ENCODE data around the gene GPR150. TPM values are rescaled to one million over a fixed set of nuclear protein-coding genes. Genes with fewer than 3 reads are reported as not detected.
A peak's percentile ranks its signal among the peaks of the same experiment; 100 is the strongest.

The GPR150 gene
- total RNA-seq, 3 donors from 2014 or later (not counting 1 experiment from before 2014, with no cell fraction given), result 0.63 to 0.97 (median 0.89) TPM

GRCh38 chr5:95647886-95648860 is 28.3 kb downstream of the GPR150 start:
- intact Hi-C loops (cut with micrococcal nuclease), result loop anchor here (2.0 to 5.0 kb wide), 3 partner anchors 83 to 1289 kb away; partner anchors contain the start of genes GLRX, LNPEP and RHOBTB3
- H3K36me3 Mint-ChIP-seq, result no peaks in the 10 kb centered on the region

DNA sequence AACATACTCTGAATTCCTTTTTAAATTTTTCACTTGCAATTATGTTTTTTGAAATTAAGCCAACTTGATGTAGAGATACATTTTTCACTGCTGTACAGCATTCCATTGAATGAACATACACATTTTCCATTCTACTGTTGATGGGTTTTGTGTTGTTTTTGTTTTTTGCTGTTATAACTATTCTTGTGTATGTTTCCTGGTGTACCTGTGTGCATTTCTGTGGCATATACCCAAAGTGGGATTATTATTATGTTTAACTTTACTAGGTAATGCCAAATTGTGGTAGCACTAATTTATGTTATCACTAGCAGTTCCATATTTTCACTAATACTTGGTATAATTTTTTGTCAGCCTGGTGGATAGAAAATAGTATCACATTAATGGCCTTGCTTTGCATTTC is 29.4 kb downstream of the GPR150 start:
- Mint-ChIP-seq H3K27ac (peak overlapping the region in 1 of 2 donors; percentile 10), H3K9me3 (no peaks in the 10 kb centered on the region), H3K27me3 (ENCODE audit: low read depth in 2 of 2) (no peaks in the 10 kb centered on the region), H3K36me3 (no peaks in the 10 kb centered on the region), H3K4me1 (peaks cover 4 to 13% of the 10 kb centered on the region in 2 donors), H3K4me3 (no peak overlapping the region)
- Histone ChIP-seq H3K27me3 (ENCODE audit: control insufficient read depth, insufficient read depth, low read length) (no peaks in the 10 kb centered on the region), H3K4me1 (ENCODE audit: control insufficient read depth, insufficient read depth, low read length) (peaks cover 13% of the 10 kb centered on the region), H3K4me3 (ENCODE audit: low read length) (no peak overlapping the region), H3K36me3 (ENCODE audit: control insufficient read depth, insufficient read depth, low read length) (peaks cover 5% of the 10 kb centered on the region), H3K9me3 (ENCODE audit: control insufficient read depth, insufficient read depth, low read length) (no peaks in the 10 kb centered on the region), H3K27ac (ENCODE audit: low read length) (no peak overlapping the region)
- intact Hi-C loops (cut with micrococcal nuclease), result loop anchor here (5.0 kb wide), 2 partner anchors 173 to 1288 kb away; partner anchors contain the start of genes GLRX and LNPEP
- ATAC-seq (no peak), DNase-seq (no peak)
- TF ChIP-seq, protein P1, sequence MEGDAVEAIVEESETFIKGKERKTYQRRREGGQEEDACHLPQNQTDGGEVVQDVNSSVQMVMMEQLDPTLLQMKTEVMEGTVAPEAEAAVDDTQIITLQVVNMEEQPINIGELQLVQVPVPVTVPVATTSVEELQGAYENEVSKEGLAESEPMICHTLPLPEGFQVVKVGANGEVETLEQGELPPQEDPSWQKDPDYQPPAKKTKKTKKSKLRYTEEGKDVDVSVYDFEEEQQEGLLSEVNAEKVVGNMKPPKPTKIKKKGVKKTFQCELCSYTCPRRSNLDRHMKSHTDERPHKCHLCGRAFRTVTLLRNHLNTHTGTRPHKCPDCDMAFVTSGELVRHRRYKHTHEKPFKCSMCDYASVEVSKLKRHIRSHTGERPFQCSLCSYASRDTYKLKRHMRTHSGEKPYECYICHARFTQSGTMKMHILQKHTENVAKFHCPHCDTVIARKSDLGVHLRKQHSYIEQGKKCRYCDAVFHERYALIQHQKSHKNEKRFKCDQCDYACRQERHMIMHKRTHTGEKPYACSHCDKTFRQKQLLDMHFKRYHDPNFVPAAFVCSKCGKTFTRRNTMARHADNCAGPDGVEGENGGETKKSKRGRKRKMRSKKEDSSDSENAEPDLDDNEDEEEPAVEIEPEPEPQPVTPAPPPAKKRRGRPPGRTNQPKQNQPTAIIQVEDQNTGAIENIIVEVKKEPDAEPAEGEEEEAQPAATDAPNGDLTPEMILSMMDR (IDR thresholded peaks at IDR 0.05), result no peak

More at GRCh38 chr5:95647886-95648860, 28.3 kb downstream of the GPR150 start:
- peaks cover 2% of the 10 kb centered on the region for H3K36me3 ChIP-seq (ENCODE audit: control insufficient read depth, insufficient read depth, low read length)
- Mint-ChIP-seq H3K9me3 (no peaks in the 10 kb centered on the region), H3K4me1 (peaks cover 8 to 16% of the 10 kb centered on the region in 2 donors), H3K4me3 (peak overlapping the region; percentile 35), H3K27ac (peak overlapping the region in 1 of 2 donors; percentile 85), H3K27me3 (ENCODE audit: low read depth in 2 of 2) (no peaks in the 10 kb centered on the region)
- 80% methylated on average over 7 of the region's 12 CpGs for WGBS (ENCODE audit: insufficient coverage)
- no peaks in the 10 kb centered on the region for H3K27me3 ChIP-seq (ENCODE audit: control insufficient read depth, insufficient read depth, low read length)
- H3K4me3 ChIP-seq (ENCODE audit: low read length), result no peak overlapping the region
- no peak for ATAC-seq
- no peaks in the 10 kb centered on the region for H3K9me3 ChIP-seq (ENCODE audit: control insufficient read depth, insufficient read depth, low read length)
- DNase-seq, result peak in 1 of 2 donors; percentile 16
- H3K4me1 ChIP-seq (ENCODE audit: control insufficient read depth, insufficient read depth, low read length), result peaks cover 15% of the 10 kb centered on the region
- no peak overlapping the region for H3K27ac ChIP-seq (ENCODE audit: low read length)
- TF ChIP-seq, protein P1 (IDR thresholded peaks at IDR 0.05), result no peak

DNA sequence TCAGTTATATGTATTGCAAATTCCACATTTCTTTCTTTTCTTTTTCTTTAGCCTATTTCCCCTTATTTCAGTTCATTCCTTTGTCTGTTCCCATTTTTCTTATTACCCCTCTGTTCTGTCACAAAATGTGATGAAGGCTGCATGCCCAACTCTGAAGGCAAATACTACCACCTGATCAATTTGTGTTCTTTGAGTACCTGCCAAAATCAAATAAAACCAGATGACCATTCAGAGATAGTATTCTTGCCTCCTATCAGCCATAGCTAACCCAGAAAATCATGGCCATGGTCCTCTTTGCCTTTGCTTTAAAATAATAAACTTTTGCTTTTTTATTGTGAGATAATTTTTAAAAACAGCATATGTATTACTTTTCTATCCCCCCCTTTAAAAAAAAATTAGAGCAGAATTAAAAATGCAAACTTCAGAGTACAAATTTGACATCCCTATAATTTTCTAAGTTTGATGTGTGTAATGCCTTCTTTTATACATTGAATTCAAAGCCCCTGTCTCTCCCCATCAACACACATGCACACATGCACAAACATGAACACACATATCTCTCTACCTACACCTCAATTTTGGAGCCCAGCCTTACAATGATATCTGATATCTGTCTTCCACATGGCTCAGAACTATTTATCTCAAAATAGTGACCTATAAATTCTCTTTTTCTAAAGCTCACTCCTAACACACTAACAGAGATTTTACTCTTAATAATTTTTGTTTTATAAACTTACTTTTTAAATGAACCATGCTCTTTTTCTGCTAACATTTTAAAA is 30.1 kb downstream of the GPR150 start:
- Mint-ChIP-seq H3K9me3 (no peaks in the 10 kb centered on the region), H3K4me3 (no peak overlapping the region), H3K4me1 (peaks cover 0 to 9% of the 10 kb centered on the region in 2 donors), H3K27me3 (ENCODE audit: low read depth in 2 of 2) (no peaks in the 10 kb centered on the region), H3K36me3 (no peaks in the 10 kb centered on the region), H3K27ac (peak overlapping the region in 1 of 2 donors; percentile 10)
- Histone ChIP-seq H3K36me3 (ENCODE audit: control insufficient read depth, insufficient read depth, low read length) (peaks cover 5% of the 10 kb centered on the region), H3K4me1 (ENCODE audit: control insufficient read depth, insufficient read depth, low read length) (peaks cover 13% of the 10 kb centered on the region), H3K4me3 (ENCODE audit: low read length) (no peak overlapping the region), H3K27me3 (ENCODE audit: control insufficient read depth, insufficient read depth, low read length) (no peaks in the 10 kb centered on the region), H3K9me3 (ENCODE audit: control insufficient read depth, insufficient read depth, low read length) (no peaks in the 10 kb centered on the region), H3K27ac (ENCODE audit: low read length) (no peak overlapping the region)
- intact Hi-C loops (cut with micrococcal nuclease), result loop anchor here (5.0 kb wide), 2 partner anchors 172 to 1287 kb away; partner anchors contain the start of genes GLRX and LNPEP
- no peak for DNase-seq
- no peak for ATAC-seq
- TF ChIP-seq, protein P1 (IDR thresholded peaks at IDR 0.05), result no peak
